Measurements from ENCODE around the gene EPB42.

GRCh38 chr15:43150191-43150929 is 70.5 kb downstream of the EPB42 start:
- TF ChIP-seq EZH2 (IDR thresholded peaks at IDR 0.05; ENCODE audit: low read length, unreplicated experiment) (no peak), CTCF (conservative IDR thresholded peaks at IDR 0.05; ENCODE audit: low read depth, low read length) (no peak)

All from PC-3 (cell line).